ENCODE measurements around the gene HUWE1. TPM values are rescaled to one million over a fixed set of nuclear protein-coding genes. Genes with fewer than 3 reads are reported as not detected.
"Not testable (repeated sequence)": the region's sequence is repeated elsewhere in the genome, so short reads cannot be mapped to it uniquely, and the experiment has no call there.

HUWE1 gene
- polyA plus RNA-seq, 3 donors, result 132 to 138 (median 136) TPM

- DNase-seq (ENCODE audit: low read depth in 3 of 3, low spot score in 2 of 3), result no peak
Observed at GRCh38 chrX:53538781-53539180, 147.7 kb downstream of the HUWE1 start.

DNA sequence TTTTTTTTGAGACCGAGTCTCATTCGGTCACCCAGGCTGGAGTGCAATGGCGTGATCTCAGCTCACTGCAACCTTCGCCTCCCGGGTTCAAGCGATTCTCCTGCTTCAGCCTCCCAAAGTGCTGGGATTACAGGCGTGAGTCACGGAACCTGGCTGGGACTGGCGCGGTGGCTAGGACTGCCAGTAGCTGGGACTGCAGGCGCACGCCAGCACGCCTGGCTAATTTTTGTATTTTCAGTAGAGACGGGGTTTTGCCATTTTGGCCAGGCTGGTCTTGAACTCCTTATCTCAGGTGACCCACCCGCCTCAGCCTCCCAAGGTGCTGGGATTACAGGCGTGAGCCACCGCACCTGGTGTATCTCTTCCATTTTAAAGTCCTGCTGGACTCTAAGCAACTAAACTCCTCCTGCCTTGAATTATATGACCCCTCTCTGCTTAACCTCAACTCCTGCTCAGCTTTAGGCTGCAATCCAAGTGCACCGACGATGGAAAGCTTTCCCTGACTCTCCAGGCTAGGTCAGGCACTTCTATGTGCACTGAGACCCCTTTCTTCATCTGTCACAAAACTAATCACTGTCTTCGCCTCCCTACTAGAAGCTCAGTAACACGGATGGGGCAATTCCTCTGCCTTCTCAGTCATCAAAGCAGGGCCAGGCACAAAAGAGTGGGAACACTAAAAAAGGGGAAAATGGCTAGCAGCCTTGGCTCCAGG, 155.1 kb downstream of the HUWE1 start:
- not testable (repeated sequence) for DNase-seq (ENCODE audit: low read depth in 3 of 3, low spot score in 2 of 3)

DNA sequence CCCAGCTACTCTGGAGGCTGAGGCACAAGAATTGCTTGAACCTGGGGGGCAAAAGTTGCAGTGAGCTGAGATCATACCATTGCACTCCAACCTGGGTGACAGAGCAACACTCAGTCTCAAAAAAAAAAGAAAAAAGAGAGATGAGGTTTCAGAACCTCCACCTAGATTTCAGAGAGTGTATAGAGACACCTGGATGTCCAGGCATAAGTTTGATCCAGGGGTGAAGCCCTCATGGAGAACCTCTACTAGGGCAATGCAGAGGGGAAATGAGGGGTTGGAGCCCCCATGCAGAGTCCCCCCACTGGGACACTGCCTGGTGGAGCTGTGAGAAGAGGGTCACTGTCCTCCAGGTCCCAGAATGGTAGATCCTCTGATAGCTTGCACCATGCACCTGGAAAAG, 159.5 kb downstream of the HUWE1 start:
- DNase-seq (ENCODE audit: low read depth in 3 of 3, low spot score in 2 of 3), result no peak

DNA sequence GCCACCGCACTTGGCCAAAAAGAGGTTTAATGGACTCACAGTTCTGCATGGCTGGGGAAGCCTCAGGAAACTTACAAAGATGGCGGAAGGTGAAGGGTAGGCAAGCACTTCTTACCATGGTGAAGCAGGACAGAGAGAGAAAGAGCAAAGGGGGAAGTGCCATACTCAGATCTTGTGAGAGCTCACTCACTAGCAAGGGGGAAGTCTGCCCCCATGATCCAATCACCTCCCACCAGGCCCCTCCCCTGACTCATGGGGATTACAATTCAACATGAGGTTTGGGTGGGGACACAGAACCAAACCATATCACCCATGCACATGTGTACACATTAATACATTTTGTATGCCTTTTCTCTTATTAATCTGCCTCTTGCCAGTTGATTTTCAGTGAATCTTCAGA, 175.2 kb downstream of the HUWE1 start:
- DNase-seq (ENCODE audit: low read depth in 3 of 3, low spot score in 2 of 3), result no peak

- DNase-seq (ENCODE audit: low read depth in 3 of 3, low spot score in 2 of 3), result not testable (repeated sequence)
Observed at GRCh38 chrX:53504035-53504434, 182.5 kb downstream of the HUWE1 start.

GRCh38 chrX:53494436-53494835, 192.1 kb downstream of the HUWE1 start:
- DNase-seq (ENCODE audit: low read depth in 3 of 3, low spot score in 2 of 3), result peak in 1 of 3 donors; percentile 1

DNA sequence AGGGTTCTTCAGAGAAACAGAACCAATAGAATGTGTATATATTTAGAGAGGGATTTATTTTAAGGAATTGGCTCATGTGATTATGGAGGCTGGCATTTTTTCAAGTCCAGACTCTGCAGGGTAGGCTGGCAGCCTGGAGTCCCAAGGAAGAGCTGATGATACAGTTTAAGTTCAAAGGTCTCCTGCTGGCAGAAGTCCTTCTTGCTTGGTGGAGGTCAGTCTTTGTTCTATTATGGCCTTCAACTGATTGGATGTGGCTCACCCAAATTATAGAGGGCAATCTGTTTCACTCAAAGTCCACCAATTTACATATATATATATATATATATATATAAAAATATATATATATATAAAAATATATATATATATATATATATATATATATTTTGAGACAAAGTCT, 200.2 kb downstream of the HUWE1 start:
- DNase-seq (ENCODE audit: low read depth in 3 of 3, low spot score in 2 of 3), result no peak

DNA sequence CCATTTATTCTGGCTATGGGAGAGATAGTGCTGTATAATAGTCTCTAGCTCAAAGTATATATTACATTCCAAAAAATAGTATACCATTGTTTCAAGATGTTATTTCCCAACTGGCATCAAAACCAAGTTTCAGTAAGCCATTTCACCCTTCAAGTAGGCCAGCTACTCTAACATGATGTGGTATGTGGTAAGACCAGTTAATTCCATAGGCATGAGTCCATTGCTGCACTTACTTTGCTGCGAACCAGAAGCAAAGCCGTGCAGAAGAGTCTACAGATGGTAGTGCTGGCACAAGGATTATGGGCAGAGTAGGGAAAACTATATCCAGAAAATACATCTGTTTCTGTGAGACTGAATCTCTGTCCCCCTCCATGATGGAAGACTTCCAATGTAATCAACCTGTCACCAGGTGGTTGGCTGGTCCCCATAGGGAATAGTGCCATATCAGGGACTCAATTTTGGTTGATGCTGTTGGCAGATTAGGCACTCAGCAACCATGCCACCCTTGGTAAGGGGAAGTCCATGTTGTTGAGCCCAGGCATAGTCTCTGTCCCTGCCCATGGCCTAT, 202.6 kb downstream of the HUWE1 start:
- DNase-seq (ENCODE audit: low read depth in 3 of 3, low spot score in 2 of 3), result no peak

GRCh38 chrX:53483416-53483815, 203.1 kb downstream of the HUWE1 start:
- no peak for DNase-seq (ENCODE audit: low read depth in 3 of 3, low spot score in 2 of 3)
